Fibroblast of skin of scalp (primary cell): ENCODE results near the gene ZDHHC23.

Source experiments
- DNase-seq: peaks from one replicate; pipeline ENCODE4 v3.0.0-alpha.2; 2013

Gene ZDHHC23

DNA sequence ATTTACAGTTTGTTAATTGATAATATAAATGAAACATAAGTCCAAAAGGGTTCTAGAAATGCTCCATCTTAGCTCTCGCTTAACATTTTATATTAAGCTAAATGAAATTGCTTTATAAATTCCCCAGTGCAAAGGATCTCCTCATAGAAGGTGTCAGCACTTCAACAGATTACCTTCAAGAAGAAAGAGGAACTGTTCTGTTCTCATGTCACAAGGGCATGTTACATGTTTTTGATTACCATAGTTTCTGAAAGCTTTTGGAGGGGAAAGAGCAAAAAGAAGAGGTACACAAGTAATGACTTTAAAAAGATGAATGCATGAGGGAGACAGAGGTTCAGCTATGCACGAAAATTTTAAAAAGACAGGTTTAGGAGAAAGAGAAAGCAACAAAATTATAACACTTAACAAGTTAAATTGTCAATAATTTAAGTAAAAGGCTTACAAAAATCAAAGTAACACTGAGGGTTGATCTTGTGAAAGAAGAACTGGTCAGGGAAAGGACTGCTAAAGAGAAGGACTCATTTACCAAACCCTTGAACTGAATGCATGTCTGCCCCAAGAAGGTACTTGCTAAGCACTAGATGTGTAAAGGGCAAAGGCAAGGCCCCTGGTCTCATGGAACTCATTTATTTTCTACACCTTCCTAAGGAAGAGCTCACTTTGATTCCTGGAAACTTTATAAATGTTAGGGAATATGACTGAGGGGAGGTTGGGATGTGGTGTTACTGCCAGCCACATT lies 63.4 kb downstream of the ZDHHC23 start:
- no peak for DNase-seq
